PC-3 (cell line): ENCODE results near the gene CNKSR3. TPM values are rescaled to one million over a fixed set of nuclear protein-coding genes. Genes with fewer than 3 reads are reported as not detected.

Source experiments
- ATAC-seq: fragments of 200-7000 bp; cut with Tn5 transposase; 2 replicates; pipeline ENCODE4 v1.9.1; 2020; ENCODE audit warnings: mild to moderate bottlenecking, moderate library complexity
- BruUV-seq: library from RNA; stranded (reverse); fragments of 400-500 nt; replicated peaks from 2 replicates; lab custom pipeline; 2021; lab: Mats Ljungman, UMichigan
- CTCF ChIA-PET: fragments of 300-600 bp; sonication (Branson Sonifier 250); formaldehyde crosslinking; loops from one replicate; lab custom pipeline; 2022; ENCODE audit warnings: antibody characterized with exemption; lab: Charles Lee
- POLR2A ChIA-PET: fragments of 300-600 bp; sonication (Branson Sonifier 250); formaldehyde crosslinking; loops from one replicate; lab custom pipeline; 2022; ENCODE audit warnings: antibody characterized with exemption; ENCODE audit not compliant: unreplicated experiment; lab: Charles Lee
- DNase-seq: peaks from one replicate; pipeline ENCODE4 v3.0.0-alpha.2; 2015
- H2AFZ ChIP-seq: fragments of 300-600 bp; sonication (generic); 2 replicates; pipeline ENCODE4 v1.6.0; 2016; ENCODE audit warnings: antibody characterized with exemption, low read length
- H3F3A ChIP-seq: fragments of 300-600 bp; sonication (generic); one replicate; pipeline ENCODE4 v1.6.0; 2017; ENCODE audit warnings: antibody characterized with exemption, low read length, control low read depth, mild to moderate bottlenecking; ENCODE audit not compliant: unreplicated experiment
- H3K27ac ChIP-seq: fragments of 300-600 bp; sonication (generic); 2 replicates; pipeline ENCODE4 v1.5.1; 2016; ENCODE audit warnings: mild to moderate bottlenecking, low read length
- H3K27me3 ChIP-seq: fragments of 300-600 bp; sonication (generic); 2 replicates; pipeline ENCODE4 v1.6.1; 2016; ENCODE audit warnings: low read length, mixed read lengths
- H3K36me3 ChIP-seq: fragments of 300-600 bp; sonication (generic); 2 replicates; pipeline ENCODE4 v1.6.1; 2016; ENCODE audit warnings: low read depth, mixed run types, low read length, mixed read lengths
- H3K4me1 ChIP-seq: fragments of 300-600 bp; sonication (generic); 2 replicates; pipeline ENCODE4 v1.5.1; 2016; ENCODE audit warnings: low read length; ENCODE audit not compliant: insufficient read depth
- H3K4me2 ChIP-seq: fragments of 300-600 bp; sonication (generic); 2 replicates; pipeline ENCODE4 v1.6.0; 2016; ENCODE audit warnings: low read length
- H3K4me3 ChIP-seq: fragments of 300-600 bp; sonication (generic); 2 replicates; pipeline ENCODE4 v1.5.1; 2016; ENCODE audit warnings: mild to moderate bottlenecking, low read length, mixed read lengths
- H3K79me2 ChIP-seq: fragments of 300-600 bp; sonication (generic); 2 replicates; pipeline ENCODE4 v1.6.1; 2017; ENCODE audit warnings: low read length, mixed read lengths
- H3K9ac ChIP-seq: fragments of 300-600 bp; sonication (generic); 2 replicates; pipeline ENCODE4 v1.6.0; 2016; ENCODE audit warnings: mild to moderate bottlenecking, low read length
- H3K9me2 ChIP-seq: fragments of 300-600 bp; sonication (generic); replicated peaks from 2 replicates; pipeline ENCODE4 v1.6.1; 2016; ENCODE audit warnings: mixed run types, low read length, mixed read lengths
- H3K9me3 ChIP-seq: fragments of 300-600 bp; sonication (generic); 2 replicates; pipeline ENCODE4 v1.6.1; 2016; ENCODE audit warnings: low read length, mixed read lengths
- H4K20me1 ChIP-seq: fragments of 300-600 bp; sonication (generic); 2 replicates; pipeline ENCODE4 v1.6.1; 2016; ENCODE audit warnings: low read length, mixed read lengths
- CTCF ChIP-seq: fragments of 300-600 bp; sonication (generic); conservative IDR thresholded peaks from 2 replicates; pipeline ENCODE4 v1.5.1; 2017; ENCODE audit warnings: antibody characterized with exemption, low read depth, mild to moderate bottlenecking, low read length
- EZH2 ChIP-seq: fragments of 300-600 bp; sonication (generic); IDR thresholded peaks from one replicate; pipeline ENCODE4 v1.6.1; 2017; ENCODE audit warnings: antibody characterized with exemption, mild to moderate bottlenecking, low read length; ENCODE audit not compliant: unreplicated experiment
- EZH2phosphoT487 ChIP-seq: fragments of 300-600 bp; sonication (generic); IDR thresholded peaks from 2 replicates; pipeline ENCODE4 v1.6.1; 2018; ENCODE audit warnings: mild to moderate bottlenecking, antibody characterized with exemption, low read length, borderline replicate concordance
- intact Hi-C: fragments of 100-400 bp; cut with micrococcal nuclease; formaldehyde crosslinking; loops from 2 replicates; pipeline ENCODE4 v1.9.0; 2023
- total RNA-seq: library from RNA; depleted of rRNA; stranded (reverse); fragments of >200 nt; gene quantifications from 2 replicates; pipeline ENCODE4 v1.2.3, GENCODE V29; 2014

The CNKSR3 gene
- total RNA-seq, 1 experiment from 2014 or later, result 3.2 TPM

GRCh38 chr6:154360476-154360875 is 150.0 kb downstream of the CNKSR3 start:
- ATAC-seq (no peak), DNase-seq (no peak)
- Histone ChIP-seq H2AFZ (no peak overlapping the region), H3K4me1 (no peaks in the 10 kb centered on the region), H3K79me2 (no peaks in the 10 kb centered on the region), H3F3A (no peaks in the 10 kb centered on the region), H3K9ac (no peak overlapping the region), H3K27ac (no peak overlapping the region), H3K4me2 (no peak overlapping the region), H3K9me3 (no peaks in the 10 kb centered on the region), H4K20me1 (no peaks in the 10 kb centered on the region), H3K36me3 (no peaks in the 10 kb centered on the region), H3K9me2 (no peaks in the 10 kb centered on the region), H3K27me3 (no peaks in the 10 kb centered on the region), H3K4me3 (no peak overlapping the region)
- intact Hi-C loops, result no loop called here
- ChIA-PET POLR2A (no interaction called here), CTCF (no interaction called here)
- no TSS peak for BruUV-seq
- TF ChIP-seq CTCF (no peak), EZH2 (no peak), EZH2phosphoT487 (no peak)

- H3K27me3 ChIP-seq, result no peaks in the 10 kb centered on the region
These were observed 150.8 kb downstream of the CNKSR3 start for GRCh38 chr6:154359679-154360078.

GRCh38 chr6:154359161-154359574 is 151.3 kb downstream of the CNKSR3 start:
- Histone ChIP-seq H3K27me3 (no peaks in the 10 kb centered on the region), H3K9ac (no peak overlapping the region), H3K4me3 (no peak overlapping the region), H3K4me2 (no peak overlapping the region), H3K9me3 (no peaks in the 10 kb centered on the region), H2AFZ (no peak overlapping the region), H3K4me1 (no peaks in the 10 kb centered on the region), H3K36me3 (no peaks in the 10 kb centered on the region), H3K9me2 (no peaks in the 10 kb centered on the region), H4K20me1 (no peaks in the 10 kb centered on the region), H3K79me2 (no peaks in the 10 kb centered on the region), H3K27ac (no peak overlapping the region), H3F3A (no peaks in the 10 kb centered on the region)
- BruUV-seq, result no TSS peak
- DNase-seq (no peak), ATAC-seq (no peak)
- no peak for TF ChIP-seq EZH2phosphoT487
- no peak for TF ChIP-seq EZH2
- no peak for TF ChIP-seq CTCF
- POLR2A ChIA-PET, result no interaction called here
- CTCF ChIA-PET, result no interaction called here
- intact Hi-C loops, result no loop called here

More at GRCh38 chr6:154359679-154360078, 150.8 kb downstream of the CNKSR3 start:
- Histone ChIP-seq H3K27ac (no peak overlapping the region), H3K36me3 (no peaks in the 10 kb centered on the region), H3K9me2 (no peaks in the 10 kb centered on the region), H3K79me2 (no peaks in the 10 kb centered on the region), H2AFZ (no peak overlapping the region), H3K4me1 (no peaks in the 10 kb centered on the region), H3K9me3 (no peaks in the 10 kb centered on the region), H3K9ac (no peak overlapping the region), H3K4me2 (no peak overlapping the region), H4K20me1 (no peaks in the 10 kb centered on the region), H3K4me3 (no peak overlapping the region), H3F3A (no peaks in the 10 kb centered on the region)
- intact Hi-C loops, result no loop called here
- ChIA-PET CTCF (no interaction called here), POLR2A (no interaction called here)
- BruUV-seq, result no TSS peak
- TF ChIP-seq CTCF, result no peak
- DNase-seq (no peak), ATAC-seq (no peak)
